ENCODE results near the gene CDX2. TPM values are rescaled to one million over a fixed set of nuclear protein-coding genes. Genes with fewer than 3 reads are reported as not detected.
A peak's percentile ranks its signal among the peaks of the same experiment; 100 is the strongest.

Gene CDX2
- total RNA-seq, 2 donors from 2014 or later = not detected

DNA sequence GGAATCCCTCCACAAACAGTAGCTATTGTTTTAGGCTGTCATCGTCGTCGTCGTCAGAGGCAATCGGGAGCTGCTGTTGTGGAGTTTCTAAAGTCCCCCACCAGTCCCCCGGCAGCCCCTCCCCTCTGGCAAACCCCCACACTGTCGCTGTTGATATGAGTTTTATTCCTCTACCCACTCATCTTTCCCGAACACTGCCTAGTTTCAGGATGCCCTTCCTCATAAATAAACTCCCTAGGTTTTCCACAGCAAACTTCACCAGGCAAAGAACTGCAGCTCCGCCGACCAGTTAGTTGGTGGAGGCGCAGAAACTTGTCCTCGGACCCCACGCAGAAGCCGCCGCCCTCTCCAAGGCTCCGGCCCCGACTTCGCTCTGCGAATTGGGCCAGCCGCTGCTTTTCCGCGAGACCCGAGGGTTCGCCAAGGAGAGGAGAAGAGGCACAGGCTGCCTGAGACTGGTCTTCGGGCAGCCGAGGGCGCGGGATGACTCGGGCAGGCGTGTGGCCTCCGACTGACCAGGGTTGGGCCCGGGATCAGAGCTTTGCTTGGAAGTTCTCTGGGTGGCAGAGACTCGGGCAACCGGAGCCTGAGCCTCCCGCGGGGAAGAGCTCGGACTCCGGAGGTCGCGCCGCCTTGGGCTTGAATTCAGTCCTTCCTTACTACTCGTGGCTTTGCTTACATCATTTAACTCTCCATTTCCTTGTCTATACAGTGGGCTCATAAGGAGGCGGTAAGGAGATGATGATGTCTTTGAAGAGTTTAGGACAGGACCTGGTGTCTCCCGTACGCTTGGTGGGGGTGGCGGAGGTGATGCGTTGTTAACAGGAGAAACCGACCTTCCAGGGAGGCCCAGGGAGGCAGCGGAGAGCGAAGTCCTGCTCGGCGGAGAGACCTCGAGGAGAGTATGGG, 41.4 kb downstream of the CDX2 start:
- ATAC-seq (no peak), DNase-seq (no peak)
- H3K4me3 Mint-ChIP-seq = peak overlapping the region; percentile 37
- H3K9me3 ChIP-seq (ENCODE audit: control insufficient read depth, low read length, poor library complexity, severe bottlenecking) = no peaks in the 10 kb centered on the region
- peaks cover 22% of the 10 kb centered on the region for H3K4me1 Mint-ChIP-seq
- no peak overlapping the region for H3K27ac Mint-ChIP-seq
- peaks cover 5% of the 10 kb centered on the region for H3K36me3 Mint-ChIP-seq (ENCODE audit: low read depth)
- peaks cover 91% of the 10 kb centered on the region for H3K27me3 Mint-ChIP-seq

DNA sequence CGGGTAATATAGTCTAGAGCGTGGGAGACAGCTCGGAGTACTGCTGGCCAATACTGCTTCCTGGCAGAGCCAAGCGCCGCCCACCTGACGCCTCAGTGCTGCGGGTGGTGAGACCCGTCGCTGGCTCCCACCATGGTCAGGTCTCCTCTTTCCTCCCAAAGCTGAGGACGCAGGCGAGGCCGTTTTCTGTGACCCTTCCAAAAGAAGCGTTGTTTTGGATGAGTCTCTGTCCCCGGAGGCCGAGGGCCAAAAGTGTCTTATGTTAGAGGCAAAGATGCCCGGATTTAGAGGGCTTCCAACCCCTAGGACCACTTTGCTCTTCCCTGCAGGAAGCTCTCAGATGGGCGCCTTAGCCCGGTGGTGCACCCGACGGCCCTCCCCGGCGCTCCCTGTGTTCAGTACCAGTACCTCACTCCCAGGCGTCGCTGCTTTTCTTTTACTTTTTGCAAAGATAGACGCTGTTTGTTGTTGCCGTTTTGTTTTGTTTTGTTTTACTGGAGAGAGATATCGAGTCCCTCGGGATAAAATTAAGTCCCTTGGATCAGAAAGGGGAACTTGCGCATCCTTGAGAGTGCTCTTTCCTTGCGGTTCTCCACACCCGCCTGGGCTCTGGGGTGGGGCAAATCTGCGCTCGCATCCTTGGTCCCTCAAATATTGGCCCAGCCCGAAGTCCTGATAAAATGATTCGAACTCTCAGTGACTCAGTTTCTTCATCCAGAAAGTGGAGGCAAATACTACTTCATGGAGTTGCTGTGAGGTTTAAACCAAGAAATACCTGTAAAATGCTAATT, 42.3 kb downstream of the CDX2 start:
- Mint-ChIP-seq H3K27ac (no peak overlapping the region), H3K4me3 (peak overlapping the region; percentile 37)
- no peak for ATAC-seq

DNA sequence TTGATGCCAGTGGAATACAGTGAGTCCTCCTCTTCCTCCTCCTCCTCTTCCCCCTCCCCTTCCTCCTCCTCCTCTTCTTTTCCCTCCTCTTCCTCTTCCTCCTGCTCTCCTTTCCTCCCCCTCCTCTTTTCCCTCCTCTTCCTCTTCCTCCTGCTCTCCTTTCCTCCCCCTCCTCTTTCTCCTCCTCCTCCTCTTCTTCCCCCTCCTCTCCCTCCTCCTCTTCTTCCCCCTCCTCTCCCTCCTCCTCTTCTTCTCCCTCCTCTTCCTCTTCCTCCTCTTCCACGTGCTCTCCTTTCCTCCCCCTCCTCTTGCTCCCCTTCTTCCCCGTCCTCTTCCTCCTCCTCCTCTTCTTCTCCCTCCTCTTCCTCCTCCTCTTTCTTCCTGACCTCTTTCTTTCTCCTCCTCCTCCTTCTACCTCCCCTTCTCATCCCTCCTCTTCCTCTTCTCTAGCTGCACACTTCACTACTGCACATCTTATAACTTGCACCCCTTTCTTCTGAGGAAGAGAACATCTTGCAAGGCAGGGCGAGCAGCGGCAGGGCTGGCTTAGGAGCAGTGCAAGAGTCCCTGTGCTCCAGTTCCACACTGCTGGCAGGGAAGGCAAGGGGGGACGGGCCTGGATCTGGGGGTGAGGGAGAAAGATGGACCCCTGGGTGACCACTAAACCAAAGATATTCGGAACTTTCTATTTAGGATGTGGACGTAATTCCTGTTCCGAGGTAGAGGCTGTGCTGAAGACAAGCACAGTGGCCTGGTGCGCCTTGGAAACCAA, 43.7 kb downstream of the CDX2 start:
- no peak for DNase-seq
- Mint-ChIP-seq H3K4me1 (peaks cover 28% of the 10 kb centered on the region), H3K27me3 (peaks cover 90% of the 10 kb centered on the region), H3K27ac (no peak overlapping the region), H3K4me3 (no peak overlapping the region), H3K36me3 (ENCODE audit: low read depth) (peaks cover 5% of the 10 kb centered on the region)
- no peaks in the 10 kb centered on the region for H3K9me3 ChIP-seq (ENCODE audit: control insufficient read depth, low read length, poor library complexity, severe bottlenecking)
- ATAC-seq = no peak

More for the DNA sequence above, 42.3 kb downstream of the CDX2 start:
- H3K9me3 ChIP-seq (ENCODE audit: control insufficient read depth, low read length, poor library complexity, severe bottlenecking) = no peaks in the 10 kb centered on the region
- peaks cover 22% of the 10 kb centered on the region for H3K4me1 Mint-ChIP-seq
- H3K27me3 Mint-ChIP-seq = peaks cover 93% of the 10 kb centered on the region
- DNase-seq = no peak
- H3K36me3 Mint-ChIP-seq (ENCODE audit: low read depth) = peaks cover 5% of the 10 kb centered on the region

DNA sequence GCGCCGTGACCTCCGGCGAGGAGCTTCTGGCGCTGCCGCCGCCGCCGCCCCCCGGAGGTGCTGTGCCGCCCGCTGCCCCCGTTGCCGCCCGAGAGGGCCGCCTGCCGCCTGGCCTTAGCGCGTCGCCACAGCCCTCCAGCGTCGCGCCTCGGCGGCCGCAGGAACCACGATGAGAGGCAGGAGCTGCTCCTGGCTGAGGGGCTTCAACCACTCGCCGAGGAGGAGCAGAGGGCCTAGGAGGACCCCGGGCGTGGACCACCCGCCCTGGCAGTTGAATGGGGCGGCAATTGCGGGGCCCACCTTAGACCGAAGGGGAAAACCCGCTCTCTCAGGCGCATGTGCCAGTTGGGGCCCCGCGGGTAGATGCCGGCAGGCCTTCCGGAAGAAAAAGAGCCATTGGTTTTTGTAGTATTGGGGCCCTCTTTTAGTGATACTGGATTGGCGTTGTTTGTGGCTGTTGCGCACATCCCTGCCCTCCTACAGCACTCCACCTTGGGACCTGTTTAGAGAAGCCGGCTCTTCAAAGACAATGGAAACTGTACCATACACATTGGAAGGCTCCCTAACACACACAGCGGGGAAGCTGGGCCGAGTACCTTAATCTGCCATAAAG, 44.5 kb downstream of the CDX2 start:
- peaks cover 29% of the 10 kb centered on the region for H3K4me1 Mint-ChIP-seq
- H3K4me3 Mint-ChIP-seq = no peak overlapping the region
- peaks cover 5% of the 10 kb centered on the region for H3K36me3 Mint-ChIP-seq (ENCODE audit: low read depth)
- DNase-seq (no peak), ATAC-seq (no peak)
- H3K27me3 Mint-ChIP-seq = peaks cover 84% of the 10 kb centered on the region
- H3K27ac Mint-ChIP-seq = no peak overlapping the region
- no peaks in the 10 kb centered on the region for H3K9me3 ChIP-seq (ENCODE audit: control insufficient read depth, low read length, poor library complexity, severe bottlenecking)

DNA sequence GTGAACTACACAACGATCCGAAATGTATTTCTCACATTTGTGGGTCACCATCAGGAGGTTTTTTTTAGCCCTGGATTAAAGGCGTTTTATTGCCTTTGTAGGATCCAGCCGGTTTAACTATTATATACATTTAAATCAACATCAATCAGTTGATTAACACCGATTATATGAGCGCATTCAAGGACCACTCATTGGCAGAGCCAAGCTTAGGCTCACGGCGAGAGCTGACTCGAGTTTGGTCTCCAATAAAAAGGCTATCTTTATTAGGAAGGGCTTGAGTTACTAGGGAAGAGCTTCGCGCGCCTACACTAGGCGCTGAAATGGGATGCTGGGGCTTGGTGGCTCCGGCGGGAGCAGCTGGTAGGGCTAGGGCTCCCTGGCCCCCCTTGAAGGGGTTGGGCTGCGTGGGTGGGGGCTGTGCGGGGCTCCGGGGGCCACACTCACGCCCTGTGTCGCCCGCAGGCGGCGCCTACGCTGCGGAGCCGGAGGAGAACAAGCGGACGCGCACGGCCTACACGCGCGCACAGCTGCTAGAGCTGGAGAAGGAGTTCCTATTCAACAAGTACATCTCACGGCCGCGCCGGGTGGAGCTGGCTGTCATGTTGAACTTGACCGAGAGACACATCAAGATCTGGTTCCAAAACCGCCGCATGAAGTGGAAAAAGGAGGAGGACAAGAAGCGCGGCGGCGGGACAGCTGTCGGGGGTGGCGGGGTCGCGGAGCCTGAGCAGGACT, 45.2 kb downstream of the CDX2 start:
- Mint-ChIP-seq H3K4me1 (peaks cover 29% of the 10 kb centered on the region), H3K36me3 (ENCODE audit: low read depth) (peaks cover 5% of the 10 kb centered on the region), H3K27me3 (peaks cover 83% of the 10 kb centered on the region), H3K4me3 (peak overlapping the region; percentile 47), H3K27ac (peak overlapping the region; percentile 65)
- ATAC-seq (no peak), DNase-seq (no peak)
- H3K9me3 ChIP-seq (ENCODE audit: control insufficient read depth, low read length, poor library complexity, severe bottlenecking) = no peaks in the 10 kb centered on the region

DNA sequence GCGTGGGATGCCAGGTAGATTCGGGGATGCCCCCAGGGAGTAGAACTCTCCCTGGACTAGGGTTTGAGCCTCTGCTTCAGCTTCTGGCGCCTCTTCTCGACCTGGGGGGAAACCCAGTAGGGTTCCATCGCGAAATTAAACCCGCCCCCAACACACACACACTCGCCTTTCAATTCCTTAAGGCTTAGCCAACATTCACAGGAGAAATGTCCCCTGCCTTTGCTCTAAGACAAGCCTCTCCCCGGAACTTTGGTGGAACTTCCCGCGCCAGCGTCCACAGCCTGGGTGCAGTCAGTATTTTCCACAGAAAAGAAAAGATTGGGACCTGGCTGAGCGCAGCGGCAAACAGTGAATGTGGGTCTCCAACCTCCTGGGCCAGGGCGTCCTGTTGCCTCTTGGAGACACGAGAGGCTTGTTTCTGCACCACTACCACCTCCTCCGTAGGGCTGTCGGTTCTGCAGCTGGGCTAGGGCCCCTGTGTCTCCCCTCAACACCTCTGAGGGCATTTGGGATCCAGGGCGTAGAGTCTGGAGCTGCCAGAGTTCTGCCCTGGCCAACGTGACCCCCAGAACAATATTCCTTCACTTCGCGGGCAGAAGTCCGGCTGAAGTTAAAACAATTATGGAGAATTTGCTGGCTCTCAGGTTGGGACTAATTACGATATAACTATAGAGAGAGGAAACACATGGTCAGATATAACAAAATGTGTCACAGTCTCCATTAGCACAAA, 46.1 kb downstream of the CDX2 start:
- DNase-seq (no peak), ATAC-seq (no peak)
- peaks cover 33% of the 10 kb centered on the region for H3K4me1 Mint-ChIP-seq
- H3K27me3 Mint-ChIP-seq = peaks cover 83% of the 10 kb centered on the region
- peak overlapping the region; percentile 65 for H3K27ac Mint-ChIP-seq
- H3K4me3 Mint-ChIP-seq = peak overlapping the region; percentile 47
- no peaks in the 10 kb centered on the region for H3K9me3 ChIP-seq (ENCODE audit: control insufficient read depth, low read length, poor library complexity, severe bottlenecking)
- H3K36me3 Mint-ChIP-seq (ENCODE audit: low read depth) = peaks cover 4% of the 10 kb centered on the region

DNA sequence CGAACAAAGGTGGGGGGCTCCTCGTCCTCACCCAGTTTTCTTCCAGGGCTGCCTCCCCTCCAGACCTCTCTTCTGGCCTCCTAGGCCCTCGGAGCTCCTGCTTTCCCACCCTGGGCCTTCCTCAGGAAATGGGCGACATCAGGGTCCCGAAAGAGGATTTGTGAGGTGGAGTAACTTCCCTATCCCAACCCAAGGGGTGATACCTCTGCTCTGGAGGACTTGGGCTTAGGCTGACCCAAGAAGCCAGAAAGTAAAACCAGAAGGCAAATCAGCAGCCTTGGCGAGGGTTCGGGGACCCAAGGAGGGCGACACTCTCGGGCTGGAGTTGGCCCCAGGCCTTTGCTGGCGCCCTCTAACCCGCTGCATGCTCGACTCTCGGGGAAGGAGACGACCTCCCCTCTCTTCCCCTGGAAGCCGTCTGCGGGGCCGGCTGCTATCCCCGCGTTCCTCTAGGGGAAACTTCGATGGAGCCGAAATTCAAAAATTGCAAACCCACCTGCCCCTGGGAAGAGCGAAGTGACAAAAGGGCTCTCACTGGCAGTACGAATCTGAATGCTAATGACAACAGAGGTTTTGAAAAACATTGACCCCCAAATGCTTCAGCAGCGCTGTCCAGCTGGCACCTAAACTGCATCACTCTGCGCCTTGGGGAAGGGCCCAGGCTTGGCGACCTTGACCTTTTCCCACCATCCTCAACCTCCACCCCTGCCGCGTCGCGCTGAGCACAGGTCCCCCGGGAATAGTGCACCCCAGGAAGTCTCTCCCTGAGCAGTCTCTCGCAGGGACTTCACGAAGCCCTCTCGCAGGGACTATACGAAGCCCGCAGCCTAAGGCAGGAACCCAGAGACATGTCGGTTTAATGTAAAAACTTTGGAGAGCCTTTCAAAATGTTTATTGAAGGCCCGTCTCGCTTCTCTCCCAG, 46.9 kb downstream of the CDX2 start:
- no peak for DNase-seq
- Mint-ChIP-seq H3K27me3 (peaks cover 83% of the 10 kb centered on the region), H3K4me3 (peak overlapping the region; percentile 91), H3K27ac (peak overlapping the region; percentile 66), H3K36me3 (ENCODE audit: low read depth) (peaks cover 3% of the 10 kb centered on the region), H3K4me1 (peaks cover 36% of the 10 kb centered on the region)
- no peaks in the 10 kb centered on the region for H3K9me3 ChIP-seq (ENCODE audit: control insufficient read depth, low read length, poor library complexity, severe bottlenecking)
- no peak for ATAC-seq

DNA sequence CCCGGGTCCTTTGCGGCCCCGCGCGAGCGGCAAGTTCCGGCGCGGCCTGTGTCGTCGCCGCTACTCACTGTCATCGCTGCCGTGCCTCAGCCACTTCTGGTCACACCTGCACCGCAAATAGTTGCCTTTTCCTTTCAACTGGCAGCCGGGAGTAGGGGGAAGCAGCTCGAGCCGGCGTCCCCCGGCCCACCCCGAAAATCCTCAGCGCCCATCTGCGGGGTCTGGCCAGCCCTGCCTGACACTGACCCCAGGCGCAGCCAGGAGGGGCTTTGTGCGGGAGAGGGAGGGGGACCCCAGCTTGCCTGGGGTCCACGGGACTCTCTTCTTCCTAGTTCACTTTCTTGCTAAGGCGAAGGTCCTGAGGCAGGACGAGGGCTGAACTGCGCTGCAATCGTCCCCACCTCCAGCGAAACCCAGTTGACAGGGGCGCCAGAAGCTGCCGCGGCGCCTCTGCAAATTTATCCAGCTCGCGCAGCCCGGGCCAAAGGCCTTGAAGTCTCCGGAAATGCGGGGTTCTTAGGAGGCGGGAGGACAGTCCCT, 47.6 kb downstream of the CDX2 start:
- Mint-ChIP-seq H3K4me1 (peaks cover 32% of the 10 kb centered on the region), H3K4me3 (peak overlapping the region; percentile 91), H3K27ac (peak overlapping the region; percentile 66), H3K27me3 (peaks cover 83% of the 10 kb centered on the region), H3K36me3 (ENCODE audit: low read depth) (no peaks in the 10 kb centered on the region)
- no peaks in the 10 kb centered on the region for H3K9me3 ChIP-seq (ENCODE audit: control insufficient read depth, low read length, poor library complexity, severe bottlenecking)
- no peak for DNase-seq
- peak; percentile 35 for ATAC-seq

DNA sequence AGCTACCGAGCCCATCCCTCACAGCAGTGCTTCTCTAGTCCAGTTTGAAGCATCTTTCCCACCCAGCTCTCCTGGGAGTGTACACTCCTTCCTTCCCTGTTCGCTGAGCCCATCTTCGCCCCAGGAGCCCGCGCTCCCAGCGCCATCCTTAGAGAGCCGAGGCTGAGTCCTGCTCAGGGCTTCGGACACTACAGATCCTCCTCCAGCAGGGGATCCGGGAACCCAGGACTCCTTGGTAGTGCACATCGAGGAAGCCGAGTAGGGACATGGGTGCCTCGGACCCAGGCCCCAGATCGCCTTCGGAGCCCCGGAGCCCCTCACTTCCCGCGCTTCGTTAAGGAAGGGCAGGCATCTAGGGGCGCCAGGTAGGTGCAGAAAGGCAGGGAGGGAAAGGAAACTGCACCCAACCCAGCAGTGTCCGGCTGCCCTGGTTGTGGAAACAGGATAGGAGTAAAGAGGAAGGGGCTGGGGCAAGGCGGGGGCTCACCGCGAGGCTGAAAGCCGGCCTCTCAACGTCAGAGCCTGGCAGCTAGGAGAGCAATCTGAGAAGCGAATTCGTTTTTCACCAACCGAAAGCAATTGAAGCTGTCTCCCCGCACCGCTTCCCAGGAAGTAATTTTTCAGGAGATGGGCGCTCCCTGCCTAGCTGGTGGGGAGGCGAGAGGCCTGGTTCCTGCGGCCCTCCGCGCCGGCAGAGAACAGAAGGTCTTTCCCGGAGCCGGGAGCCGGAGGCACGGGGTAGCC, 48.3 kb downstream of the CDX2 start:
- no peak overlapping the region for H3K27ac Mint-ChIP-seq
- peaks cover 81% of the 10 kb centered on the region for H3K27me3 Mint-ChIP-seq
- H3K4me3 Mint-ChIP-seq = peak overlapping the region; percentile 91
- no peaks in the 10 kb centered on the region for H3K9me3 ChIP-seq (ENCODE audit: control insufficient read depth, low read length, poor library complexity, severe bottlenecking)
- no peaks in the 10 kb centered on the region for H3K36me3 Mint-ChIP-seq (ENCODE audit: low read depth)
- ATAC-seq (no peak), DNase-seq (no peak)
- H3K4me1 Mint-ChIP-seq = peaks cover 31% of the 10 kb centered on the region

DNA sequence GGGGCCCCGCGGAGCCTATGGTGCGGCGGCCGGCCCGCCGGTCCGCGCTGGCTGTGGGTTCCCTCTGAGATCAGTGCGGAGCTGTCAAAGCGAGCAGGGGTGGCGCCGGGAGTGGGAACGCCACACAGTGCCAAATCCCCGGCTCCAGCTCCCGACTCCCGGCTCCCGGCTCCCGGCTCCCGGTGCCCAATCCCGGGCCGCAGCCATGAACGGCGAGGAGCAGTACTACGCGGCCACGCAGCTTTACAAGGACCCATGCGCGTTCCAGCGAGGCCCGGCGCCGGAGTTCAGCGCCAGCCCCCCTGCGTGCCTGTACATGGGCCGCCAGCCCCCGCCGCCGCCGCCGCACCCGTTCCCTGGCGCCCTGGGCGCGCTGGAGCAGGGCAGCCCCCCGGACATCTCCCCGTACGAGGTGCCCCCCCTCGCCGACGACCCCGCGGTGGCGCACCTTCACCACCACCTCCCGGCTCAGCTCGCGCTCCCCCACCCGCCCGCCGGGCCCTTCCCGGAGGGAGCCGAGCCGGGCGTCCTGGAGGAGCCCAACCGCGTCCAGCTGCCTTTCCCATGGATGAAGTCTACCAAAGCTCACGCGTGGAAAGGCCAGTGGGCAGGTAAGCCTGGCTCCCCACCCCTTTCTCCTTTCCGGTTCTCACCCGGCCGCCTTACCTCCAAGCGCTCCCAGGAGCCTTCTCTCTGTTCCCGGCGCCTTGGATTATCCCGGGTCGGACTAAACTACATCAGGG, 49.0 kb downstream of the CDX2 start, which contains the start of gene PDX1:
Gene PDX1, plus strand, starts transcription at position 67 of the 743 bp plus-strand sequence. Its CDS starts 139 bp downstream, at position 206.
- no peaks in the 10 kb centered on the region for H3K36me3 Mint-ChIP-seq (ENCODE audit: low read depth)
- peak; percentile 56 for ATAC-seq
- peak within 1 kb of the TSS; percentile 91 for H3K4me3 Mint-ChIP-seq
- H3K9me3 ChIP-seq (ENCODE audit: control insufficient read depth, low read length, poor library complexity, severe bottlenecking) = no peaks in the 10 kb centered on the region
- no peak for DNase-seq
- no peak within 1 kb of the TSS for H3K27ac Mint-ChIP-seq
- peaks cover 81% of the 10 kb centered on the region for H3K27me3 Mint-ChIP-seq
- peaks cover 25% of the 10 kb centered on the region for H3K4me1 Mint-ChIP-seq
